Thymus (tissue), 11 donors: ENCODE measurements around the gene CDKL4. TPM values are rescaled to one million over a fixed set of nuclear protein-coding genes. Genes with fewer than 3 reads are reported as not detected.
"Not testable (repeated sequence)": the region's sequence is repeated elsewhere in the genome, so short reads cannot be mapped to it uniquely, and the experiment has no call there.

Experiments used
- DNase-seq, 9 donors: peaks; one replicate each; pipeline ENCODE4 v3.0.0-alpha.2; 2013; ENCODE audit warnings: low spot score in 9 of 9, low read depth in 6 of 9, missing footprints in 1 of 9
- H3K27ac ChIP-seq, 2 donors: one replicate each; pipeline ENCODE4 v1.5.1; 2013; ENCODE audit warnings: control low read depth in 1 of 2, low read depth in 1 of 2, low read length in 1 of 2, mild to moderate bottlenecking in 1 of 2, moderate library complexity in 1 of 2
- H3K27me3 ChIP-seq, 2 donors: one replicate each; pipeline ENCODE4 v1.5.1; 2013; ENCODE audit warnings: low read length in 1 of 2; ENCODE audit not compliant: control insufficient read depth in 2 of 2, insufficient read depth in 1 of 2
- H3K36me3 ChIP-seq, 2 donors: one replicate each; pipeline ENCODE4 v1.5.1; 2013; ENCODE audit warnings: low read length in 1 of 2, mild to moderate bottlenecking in 1 of 2, moderate library complexity in 1 of 2; ENCODE audit not compliant: control insufficient read depth in 2 of 2, insufficient read depth in 2 of 2
- H3K4me1 ChIP-seq, 2 donors: one replicate each; pipeline ENCODE4 v1.5.1; 2013; ENCODE audit warnings: low read length in 2 of 2; ENCODE audit not compliant: control insufficient read depth in 2 of 2, insufficient read depth in 2 of 2
- H3K4me3 ChIP-seq, 2 donors: one replicate each; pipeline ENCODE4 v1.5.1; 2013; ENCODE audit warnings: low read length in 2 of 2, control low read depth in 1 of 2, mild to moderate bottlenecking in 1 of 2
- H3K9me3 ChIP-seq, 2 donors: one replicate each; pipeline ENCODE4 v1.5.1; 2013; ENCODE audit warnings: low read length in 1 of 2, mild to moderate bottlenecking in 1 of 2; ENCODE audit not compliant: control insufficient read depth in 2 of 2, insufficient read depth in 1 of 2
- WGBS: extraction: QIAGEN DNeasy Blood & Tissue Kit; methylation state at CpG from one replicate; pipeline ENCODE4 v1.1.7; 2013; 5-methylcytosine and 5-hydroxymethylcytosine counted together
- polyA plus RNA-seq: library from polyadenylated mRNA; stranded (reverse); fragments of 200-250 nt; gene quantifications from one replicate; pipeline ENCODE4 v1.2.3, GENCODE V29; 2013
- total RNA-seq: library from RNA; stranded (reverse); fragments of 120-200 nt; gene quantifications from one replicate; pipeline ENCODE4 v1.2.4, GENCODE V29; 2013
- donor health status: healthy.

Gene CDKL4
- total and polyA plus RNA-seq, 2 donors, result 0.43 to 0.99 TPM

GRCh38 chr2:39197003-39197402, 46.8 kb downstream of the CDKL4 start:
- DNase-seq, H3K9me3 ChIP-seq, H3K27ac ChIP-seq, H3K4me1 ChIP-seq, H3K4me3 ChIP-seq, H3K27me3 ChIP-seq, H3K36me3 ChIP-seq: not testable (repeated sequence)
- 96% methylated on average over 2 of the region's 2 CpGs for WGBS

DNA sequence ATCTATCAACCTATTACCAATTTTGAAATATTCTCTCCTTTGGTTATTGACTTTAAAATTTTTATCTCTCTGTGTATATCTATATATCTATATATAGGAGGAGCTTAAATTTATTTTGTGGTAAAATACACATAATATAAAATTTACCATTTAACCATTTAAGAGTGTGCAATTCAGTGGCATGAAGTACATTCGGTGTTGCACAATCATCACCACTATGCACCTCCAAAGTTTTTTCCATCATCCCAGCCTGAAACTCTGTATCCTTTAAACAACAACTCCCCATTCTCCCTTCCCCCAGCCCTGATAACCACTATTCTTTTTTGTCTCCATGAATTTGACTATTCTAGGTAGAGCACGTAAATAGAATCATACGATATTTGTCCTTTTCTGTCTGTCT, 49.1 kb downstream of the CDKL4 start:
- H3K4me1 ChIP-seq, result no peaks in the 10 kb centered on the region
- H3K27ac ChIP-seq, result no peak overlapping the region
- 98% methylated on average over 3 of the region's 3 CpGs for WGBS
- no peaks in the 10 kb centered on the region for H3K27me3 ChIP-seq
- no peaks in the 10 kb centered on the region for H3K9me3 ChIP-seq
- DNase-seq, result no peak
- H3K36me3 ChIP-seq, result no peaks in the 10 kb centered on the region
- H3K4me3 ChIP-seq, result no peak overlapping the region

GRCh38 chr2:39188960-39189494, 54.7 kb downstream of the CDKL4 start:
- no peaks in the 10 kb centered on the region for H3K36me3 ChIP-seq
- H3K4me1 ChIP-seq, result no peaks in the 10 kb centered on the region
- H3K4me3 ChIP-seq, result no peak overlapping the region
- no peaks in the 10 kb centered on the region for H3K27me3 ChIP-seq
- DNase-seq, result no peak
- no peak overlapping the region for H3K27ac ChIP-seq
- H3K9me3 ChIP-seq, result no peaks in the 10 kb centered on the region
- WGBS, result 96% methylated on average over 4 of the region's 4 CpGs

DNA sequence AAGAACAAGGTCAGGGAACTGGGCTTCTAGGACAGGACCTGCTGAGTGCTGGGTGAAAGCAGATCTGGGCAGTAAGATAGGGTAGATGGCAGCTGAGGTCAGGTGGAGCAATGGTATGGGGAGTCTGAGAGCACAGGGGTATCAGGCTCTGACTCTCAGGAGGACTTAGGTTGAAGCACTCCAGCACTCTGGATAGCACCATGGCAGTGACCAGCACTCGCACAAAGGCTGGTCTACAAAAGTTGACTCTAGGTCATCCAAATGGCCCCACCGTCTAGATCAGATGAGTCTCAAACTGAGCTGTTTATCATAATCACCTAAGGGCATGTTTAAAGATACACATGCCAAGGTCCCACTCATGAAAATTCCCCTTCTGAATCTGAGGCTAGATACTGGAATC, 60.1 kb downstream of the CDKL4 start:
- 100% methylated on average over 2 of the region's 2 CpGs for WGBS
- no peaks in the 10 kb centered on the region for H3K27me3 ChIP-seq
- no peaks in the 10 kb centered on the region for H3K9me3 ChIP-seq
- H3K4me1 ChIP-seq, result no peaks in the 10 kb centered on the region
- no peaks in the 10 kb centered on the region for H3K36me3 ChIP-seq
- no peak overlapping the region for H3K4me3 ChIP-seq
- no peak overlapping the region for H3K27ac ChIP-seq
- DNase-seq, result no peak

DNA sequence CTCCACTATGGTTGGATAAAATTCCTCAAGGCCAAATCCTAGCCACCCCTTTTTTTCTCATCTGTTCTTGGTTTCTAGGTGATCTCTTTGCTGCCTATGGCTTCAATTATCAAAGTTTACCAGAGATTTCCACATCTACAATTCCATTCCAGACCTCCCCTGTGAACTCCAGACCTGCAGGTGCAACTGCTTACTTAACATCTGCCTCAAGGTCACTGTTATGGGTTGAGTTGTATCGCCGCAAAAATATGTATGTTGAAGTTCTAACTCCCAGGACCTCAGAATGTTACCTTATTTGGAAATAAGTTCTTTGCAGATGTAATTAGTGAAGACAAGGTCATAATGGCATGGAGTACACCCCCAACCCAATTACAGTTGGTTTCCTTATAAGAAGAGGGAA, 62.5 kb downstream of the CDKL4 start:
- no peaks in the 10 kb centered on the region for H3K36me3 ChIP-seq
- no peak overlapping the region for H3K4me3 ChIP-seq
- DNase-seq, result no peak
- H3K4me1 ChIP-seq, result no peaks in the 10 kb centered on the region
- no peaks in the 10 kb centered on the region for H3K27me3 ChIP-seq
- WGBS, result 98% methylated on average over 2 of the region's 2 CpGs
- H3K27ac ChIP-seq, result no peak overlapping the region
- H3K9me3 ChIP-seq, result no peaks in the 10 kb centered on the region

DNA sequence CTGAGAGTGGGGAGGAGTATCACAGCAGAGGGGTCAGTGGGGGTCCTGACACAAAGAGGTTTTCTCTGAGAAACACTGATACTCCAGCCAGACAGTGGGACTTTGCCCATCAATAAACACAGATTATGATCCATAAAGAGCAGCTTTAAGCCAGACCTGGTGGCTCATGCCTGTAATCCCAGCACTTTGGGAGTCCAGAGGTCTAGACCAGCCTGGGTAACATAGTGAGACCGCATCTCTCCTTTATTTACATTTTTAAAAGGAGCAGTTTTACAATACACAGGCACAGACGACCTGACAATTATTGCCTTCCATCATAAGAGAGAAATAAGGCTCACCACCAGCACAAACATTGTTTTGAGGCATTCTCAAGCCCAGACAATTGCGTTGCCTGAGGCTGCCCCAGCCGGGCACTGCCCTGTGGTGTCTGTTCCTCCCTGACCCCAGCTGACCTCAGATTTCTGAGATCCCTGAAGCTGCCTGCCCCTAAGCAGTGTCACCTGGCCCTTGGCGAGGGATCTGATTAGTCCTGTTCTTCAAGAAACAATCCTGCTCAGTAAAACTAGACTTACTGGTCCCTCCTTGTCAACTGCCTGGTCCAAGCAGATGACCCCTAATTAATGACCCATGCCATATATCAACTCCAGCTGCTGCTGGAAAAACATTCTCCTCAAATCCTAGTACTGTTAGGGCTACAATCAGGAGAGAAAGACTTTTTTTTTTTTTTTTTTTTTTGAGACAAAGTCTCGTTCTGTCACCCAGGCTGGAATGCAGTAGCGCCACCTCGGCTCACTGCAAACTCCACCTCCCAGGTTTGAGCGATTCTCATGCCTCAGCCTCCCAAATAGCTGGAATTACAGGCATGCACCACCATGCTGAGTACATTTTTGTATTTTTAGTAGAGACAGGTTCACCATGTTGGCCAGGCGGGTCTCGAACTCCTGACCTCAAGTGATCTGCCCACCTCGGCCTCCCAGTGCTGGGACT, 63.5 kb downstream of the CDKL4 start:
- Histone ChIP-seq H3K27me3 (no peaks in the 10 kb centered on the region), H3K9me3 (no peaks in the 10 kb centered on the region), H3K4me3 (no peak overlapping the region), H3K4me1 (no peaks in the 10 kb centered on the region), H3K27ac (no peak overlapping the region), H3K36me3 (no peaks in the 10 kb centered on the region)
- DNase-seq, result no peak
- WGBS, result 95% methylated on average over 12 of the region's 12 CpGs

DNA sequence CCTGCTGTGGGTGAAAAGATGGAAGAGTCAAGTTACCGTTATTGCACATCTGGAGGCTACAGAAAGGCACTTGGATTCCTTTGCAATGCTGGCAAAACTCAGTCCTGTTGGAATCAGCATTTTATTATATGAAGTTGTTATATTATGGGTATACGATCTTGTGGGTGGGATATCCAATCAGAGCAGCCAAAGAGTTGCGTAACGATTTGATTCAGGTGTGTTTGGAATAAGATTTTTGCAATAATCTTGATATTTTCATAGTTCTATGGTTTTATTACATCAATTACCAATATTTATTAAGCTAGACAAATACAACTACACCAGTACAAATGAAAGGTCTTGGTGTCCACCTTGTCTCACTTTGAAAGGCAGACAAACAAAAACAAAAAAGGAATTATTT, 65.0 kb downstream of the CDKL4 start:
- WGBS, result 96% methylated on average over 4 of the region's 4 CpGs
- Histone ChIP-seq H3K4me3 (no peak overlapping the region), H3K36me3 (no peaks in the 10 kb centered on the region), H3K27ac (no peak overlapping the region), H3K27me3 (no peaks in the 10 kb centered on the region), H3K9me3 (no peaks in the 10 kb centered on the region), H3K4me1 (no peaks in the 10 kb centered on the region)
- DNase-seq, result no peak

DNA sequence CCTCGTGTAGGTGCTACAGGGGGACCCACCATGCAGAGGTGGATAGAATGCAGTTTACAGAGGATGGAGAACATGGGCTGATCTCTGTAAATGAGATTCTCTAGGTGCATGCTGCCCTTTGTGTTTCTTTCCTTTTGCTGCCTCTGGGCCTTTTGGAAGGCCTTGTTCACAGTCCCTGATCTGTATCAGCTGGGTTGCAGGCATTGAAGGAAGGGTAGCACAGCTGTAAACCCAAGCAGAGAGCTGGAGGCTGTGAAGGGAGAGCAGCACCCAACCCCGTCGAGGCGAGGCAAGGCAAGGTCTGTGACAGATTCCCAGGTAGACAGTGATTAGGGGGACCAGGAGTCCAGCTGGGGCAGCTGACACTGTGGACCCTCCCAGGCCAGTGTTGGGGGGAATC, 66.8 kb downstream of the CDKL4 start:
- Histone ChIP-seq H3K4me3 (no peak overlapping the region), H3K9me3 (no peaks in the 10 kb centered on the region), H3K36me3 (no peaks in the 10 kb centered on the region), H3K27ac (no peak overlapping the region), H3K4me1 (no peaks in the 10 kb centered on the region), H3K27me3 (no peaks in the 10 kb centered on the region)
- no peak for DNase-seq
- 73% methylated on average over 4 of the region's 4 CpGs for WGBS

DNA sequence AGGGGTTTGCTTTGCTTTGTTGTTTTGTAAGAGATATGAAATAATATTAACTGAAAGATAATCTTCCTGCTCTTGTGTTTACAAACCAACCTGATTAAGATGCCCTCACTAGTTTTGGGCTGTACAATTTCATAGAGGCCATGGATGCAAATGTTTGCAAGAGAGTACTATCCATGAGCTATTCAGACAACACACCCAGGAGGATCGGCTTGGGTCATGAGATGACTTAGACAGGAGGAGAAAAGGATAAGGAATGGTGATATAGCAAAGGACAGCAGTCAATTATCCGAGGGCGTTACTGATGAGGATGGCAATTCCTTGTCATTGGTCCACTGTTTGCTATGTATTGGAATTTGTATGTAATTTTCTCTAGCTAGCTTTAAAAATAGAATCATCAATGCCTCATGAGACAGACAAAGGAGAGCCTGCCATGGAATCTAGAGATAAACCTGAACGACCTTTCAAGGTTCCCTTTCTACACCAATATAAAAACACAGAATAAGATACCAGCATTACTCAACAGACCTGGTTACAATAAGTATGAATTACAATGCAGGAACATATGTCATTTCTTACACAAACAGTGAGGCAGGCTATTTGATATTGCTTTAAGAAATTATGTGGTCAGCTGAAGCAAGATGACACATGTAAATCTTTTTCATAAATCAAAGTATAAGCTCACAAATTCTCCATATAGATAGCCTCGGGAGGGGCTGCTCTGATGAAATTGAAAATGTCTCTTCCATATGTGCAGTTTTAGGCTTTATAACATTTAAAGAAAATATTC, 68.6 kb downstream of the CDKL4 start:
- DNase-seq, result no peak
- WGBS, result 94% methylated on average over 5 of the region's 5 CpGs
- Histone ChIP-seq H3K27ac (no peak overlapping the region), H3K36me3 (no peaks in the 10 kb centered on the region), H3K4me3 (no peak overlapping the region), H3K4me1 (no peaks in the 10 kb centered on the region), H3K9me3 (no peaks in the 10 kb centered on the region), H3K27me3 (no peaks in the 10 kb centered on the region)
